Hematopoietic multipotent progenitor cell treated with erythropoietin and hydrocortisone succinate and interleukin-3 and kit ligand, for 17 days (in vitro differentiated cells): ENCODE measurements around the gene TRANK1.
A peak's percentile ranks its signal among the peaks of the same experiment; 100 is the strongest.
"Not testable (repeated sequence)": the region's sequence is repeated elsewhere in the genome, so short reads cannot be mapped to it uniquely, and the experiment has no call there.

Experiments
- DNase-seq: peaks from one replicate; pipeline ENCODE4 v3.0.0-alpha.2; 2015; ENCODE audit warnings: low spot score

Gene TRANK1

GRCh38 chr3:36944641-36945270, at the start of gene TRANK1:
Gene TRANK1, minus strand, starts transcription at chr3:36945054. Its CDS starts 245 bp downstream, at chr3:36944809.
- DNase-seq: peak; percentile 90

DNA sequence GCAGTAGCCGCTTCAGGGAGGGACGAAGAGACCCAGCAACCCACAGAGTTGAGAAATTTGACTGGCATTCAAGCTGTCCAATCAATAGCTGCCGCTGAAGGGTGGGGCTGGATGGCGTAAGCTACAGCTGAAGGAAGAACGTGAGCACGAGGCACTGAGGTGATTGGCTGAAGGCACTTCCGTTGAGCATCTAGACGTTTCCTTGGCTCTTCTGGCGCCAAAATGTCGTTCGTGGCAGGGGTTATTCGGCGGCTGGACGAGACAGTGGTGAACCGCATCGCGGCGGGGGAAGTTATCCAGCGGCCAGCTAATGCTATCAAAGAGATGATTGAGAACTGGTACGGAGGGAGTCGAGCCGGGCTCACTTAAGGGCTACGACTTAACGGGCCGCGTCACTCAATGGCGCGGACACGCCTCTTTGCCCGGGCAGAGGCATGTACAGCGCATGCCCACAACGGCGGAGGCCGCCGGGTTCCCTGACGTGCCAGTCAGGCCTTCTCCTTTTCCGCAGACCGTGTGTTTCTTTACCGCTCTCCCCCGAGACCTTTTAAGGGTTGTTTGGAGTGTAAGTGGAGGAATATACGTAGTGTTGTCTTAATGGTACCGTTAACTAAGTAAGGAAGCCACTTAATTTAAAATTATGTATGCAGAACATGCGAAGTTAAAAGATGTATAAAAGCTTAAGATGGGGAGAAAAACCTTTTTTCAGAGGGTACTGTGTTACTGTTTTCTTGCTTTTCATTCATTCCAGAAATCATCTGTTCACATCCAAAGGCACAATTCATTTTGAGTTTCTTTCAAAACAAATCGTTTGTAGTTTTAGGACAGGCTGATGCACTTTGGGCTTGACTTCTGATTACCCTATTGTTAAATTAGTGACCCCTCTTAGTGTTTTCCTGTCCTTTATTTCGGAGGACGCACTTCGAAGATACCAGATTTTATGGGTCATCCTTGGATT, 48.8 kb upstream of the TRANK1 start, which contains the start of gene MLH1:
TSS of gene MLH1 (plus strand) at position 193 of the 958 bp plus-strand sequence. CDS start at position 223, 30 bp downstream.
- peak; percentile 100 for DNase-seq

DNA sequence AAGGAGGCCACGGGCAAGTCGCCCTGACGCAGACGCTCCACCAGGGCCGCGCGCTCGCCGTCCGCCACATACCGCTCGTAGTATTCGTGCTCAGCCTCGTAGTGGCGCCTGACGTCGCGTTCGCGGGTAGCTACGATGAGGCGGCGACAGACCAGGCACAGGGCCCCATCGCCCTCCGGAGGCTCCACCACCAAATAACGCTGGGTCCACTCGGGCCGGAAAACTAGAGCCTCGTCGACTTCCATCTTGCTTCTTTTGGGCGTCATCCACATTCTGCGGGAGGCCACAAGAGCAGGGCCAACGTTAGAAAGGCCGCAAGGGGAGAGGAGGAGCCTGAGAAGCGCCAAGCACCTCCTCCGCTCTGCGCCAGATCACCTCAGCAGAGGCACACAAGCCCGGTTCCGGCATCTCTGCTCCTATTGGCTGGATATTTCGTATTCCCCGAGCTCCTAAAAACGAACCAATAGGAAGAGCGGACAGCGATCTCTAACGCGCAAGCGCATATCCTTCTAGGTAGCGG, 48.0 kb upstream of the TRANK1 start, which contains the start of gene EPM2AIP1:
TSS of gene EPM2AIP1 (minus strand) at position 326 of the 520 bp plus-strand sequence. CDS start at position 272, 54 bp downstream.
- DNase-seq: no peak

GRCh38 chr3:36991923-36992805, 47.3 kb upstream of the TRANK1 start:
- DNase-seq: peak; percentile 76

GRCh38 chr3:36991147-36991546, 46.3 kb upstream of the TRANK1 start:
- peak; percentile 51 for DNase-seq

DNA sequence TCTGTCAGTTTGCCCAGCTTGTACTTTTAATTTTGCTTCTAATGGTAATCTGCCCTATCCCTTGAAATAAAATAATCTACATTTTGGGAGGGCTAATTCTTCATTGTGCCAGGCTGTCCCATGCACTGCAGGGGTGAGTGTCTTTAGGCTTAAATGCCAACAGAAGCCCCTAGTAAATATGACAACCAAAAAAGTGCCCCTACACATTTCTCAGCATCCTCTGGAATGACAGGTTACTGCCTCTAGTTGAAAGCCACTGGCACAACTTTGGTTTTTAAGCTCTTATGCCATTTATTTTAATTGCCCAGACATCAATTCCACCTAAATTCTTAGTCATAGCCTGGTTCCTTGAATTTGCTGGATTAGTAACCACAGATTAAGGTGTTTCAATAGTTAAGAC, 44.7 kb upstream of the TRANK1 start:
- peak; percentile 30 for DNase-seq

DNA sequence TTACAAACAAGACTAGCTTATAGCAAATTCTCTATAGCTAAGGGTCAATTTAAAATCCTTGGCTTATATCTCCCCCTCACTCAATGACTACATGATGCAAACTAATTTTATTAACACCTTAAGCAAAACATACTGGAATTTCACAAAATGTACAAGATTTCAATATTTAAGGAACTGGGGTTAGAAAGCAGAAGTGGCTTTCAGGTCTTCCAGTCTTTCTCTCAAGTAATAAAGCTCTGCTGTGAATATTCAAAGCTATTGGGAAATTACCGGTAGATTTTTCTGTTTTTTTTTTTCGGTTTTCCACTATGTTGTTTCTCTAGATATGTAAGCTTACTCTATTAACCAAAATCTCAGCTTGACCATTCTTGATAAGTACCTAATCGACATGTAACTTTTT, 44.2 kb upstream of the TRANK1 start:
- DNase-seq: no peak

DNA sequence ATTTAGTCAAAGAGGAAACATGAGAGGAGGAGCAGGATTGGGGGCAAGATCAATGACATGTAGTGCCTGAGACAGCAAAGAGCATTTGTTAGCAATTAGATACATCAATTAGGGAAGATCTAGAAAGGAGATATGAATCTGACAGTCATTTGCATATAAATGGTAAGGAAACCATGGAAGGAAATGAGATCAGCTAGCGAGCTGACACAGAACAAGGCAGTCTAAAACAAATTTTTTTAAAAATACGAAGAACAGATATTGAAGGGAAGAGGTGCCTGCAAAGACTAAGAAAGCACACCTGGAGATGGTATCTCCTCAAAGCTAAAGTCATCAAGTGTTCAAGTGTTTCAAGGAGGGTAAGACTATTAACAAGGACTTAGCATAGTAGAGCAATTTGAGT, 43.5 kb upstream of the TRANK1 start:
- no peak for DNase-seq

- no peak for DNase-seq
Measured at GRCh38 chr3:36981006-36981405, 36.2 kb upstream of the TRANK1 start.

DNA sequence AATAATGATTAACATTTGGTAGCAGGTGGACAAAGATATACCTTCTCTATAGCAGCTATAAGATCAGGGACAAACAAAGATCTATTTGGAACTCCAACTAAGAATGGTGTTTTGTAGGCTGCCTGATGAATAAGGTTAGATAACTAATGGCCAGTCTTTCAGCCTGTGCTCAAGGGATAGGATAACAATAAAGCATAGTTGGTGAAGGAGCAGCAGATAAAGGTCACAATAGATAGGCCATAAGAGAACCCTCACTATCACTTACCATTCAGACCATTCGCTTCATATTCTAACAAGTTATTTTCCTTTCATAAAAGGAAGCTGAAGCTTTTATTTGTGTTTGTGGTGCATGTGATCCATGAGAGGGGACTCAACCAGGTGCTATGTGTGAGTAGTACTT, 28.3 kb upstream of the TRANK1 start:
- DNase-seq: no peak

- no peak for DNase-seq
Measured at GRCh38 chr3:36972163-36972562, 27.3 kb upstream of the TRANK1 start.

- DNase-seq: peak; percentile 97
Measured at GRCh38 chr3:36969540-36970432, 24.9 kb upstream of the TRANK1 start.

DNA sequence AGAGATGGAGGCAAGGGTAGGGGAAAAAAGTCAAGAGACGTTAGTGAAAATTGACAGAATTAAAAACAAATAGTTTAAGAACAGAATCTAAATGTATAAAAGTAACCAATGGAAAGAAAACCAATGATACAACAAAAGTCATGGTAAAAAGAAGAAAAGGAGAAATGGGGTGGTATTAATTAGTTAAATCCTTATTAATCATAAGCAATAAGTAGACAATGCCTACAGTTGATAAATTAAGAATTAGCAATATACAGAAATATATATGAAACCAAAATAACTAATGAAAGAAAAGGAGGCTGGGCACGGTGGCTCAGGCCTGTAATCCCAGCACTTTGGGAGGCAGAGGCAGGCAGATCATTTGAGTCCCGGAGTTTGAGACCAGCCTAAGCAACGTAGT, 24.2 kb upstream of the TRANK1 start:
- no peak for DNase-seq

DNA sequence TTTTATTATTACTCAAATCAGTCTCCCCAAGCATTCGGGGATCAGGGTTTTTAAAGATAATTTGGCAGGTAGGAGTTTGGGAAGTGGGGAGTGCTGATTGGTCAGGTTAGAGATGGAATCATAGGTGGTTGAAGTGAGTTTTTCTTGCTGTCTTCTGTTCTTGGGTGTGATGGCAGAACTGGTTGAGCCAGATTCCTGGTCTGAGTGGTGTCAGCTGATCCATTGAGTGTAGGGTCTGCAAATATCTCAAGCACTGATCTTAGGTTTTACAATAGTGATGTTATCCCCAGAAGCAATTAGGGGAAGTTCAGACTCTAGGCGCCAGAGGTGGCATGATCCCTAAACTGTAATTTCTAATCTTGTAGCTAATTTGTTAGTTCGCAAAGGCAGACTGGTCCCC, 20.6 kb upstream of the TRANK1 start:
- DNase-seq: no peak

GRCh38 chr3:36964817-36965216, 20.0 kb upstream of the TRANK1 start:
- DNase-seq: no peak

DNA sequence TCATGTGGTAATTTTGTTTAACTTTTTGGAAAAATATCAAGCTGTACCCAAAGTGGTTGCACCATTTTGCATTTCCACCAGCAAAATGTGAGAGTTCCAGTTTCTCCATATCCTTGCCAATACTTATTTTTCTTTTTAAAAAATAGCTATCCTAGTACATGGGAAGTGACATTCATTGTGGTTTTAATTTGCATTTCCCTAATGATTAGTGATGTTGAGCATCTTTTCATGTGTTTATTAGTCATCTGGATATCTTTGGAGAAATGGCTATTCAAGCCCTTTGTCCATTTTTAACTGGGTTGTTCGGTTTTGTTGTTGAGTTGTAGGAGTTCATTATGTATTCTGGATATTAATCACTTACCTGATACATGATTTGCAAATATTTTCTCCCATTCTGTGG, 19.5 kb upstream of the TRANK1 start:
- DNase-seq: no peak

DNA sequence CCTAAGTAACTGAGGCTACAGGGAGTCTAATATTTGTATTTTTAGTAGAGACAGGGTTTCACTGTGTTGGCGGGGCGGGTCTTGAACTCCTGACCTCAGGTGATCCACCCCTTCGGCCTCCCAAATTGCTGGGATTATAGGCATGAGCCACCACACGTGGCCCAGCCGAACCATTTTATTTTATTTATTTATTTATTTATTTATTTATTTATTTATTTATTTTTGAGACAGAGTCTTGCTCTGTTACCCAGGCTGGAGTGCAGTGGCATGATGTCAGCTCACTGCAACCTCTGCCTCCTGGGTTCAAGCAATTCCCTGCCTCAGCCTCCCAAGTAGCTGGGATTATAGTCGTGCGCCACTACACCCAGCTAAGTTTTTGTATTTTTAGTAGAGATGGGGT, 18.2 kb upstream of the TRANK1 start:
- not testable (repeated sequence) for DNase-seq

DNA sequence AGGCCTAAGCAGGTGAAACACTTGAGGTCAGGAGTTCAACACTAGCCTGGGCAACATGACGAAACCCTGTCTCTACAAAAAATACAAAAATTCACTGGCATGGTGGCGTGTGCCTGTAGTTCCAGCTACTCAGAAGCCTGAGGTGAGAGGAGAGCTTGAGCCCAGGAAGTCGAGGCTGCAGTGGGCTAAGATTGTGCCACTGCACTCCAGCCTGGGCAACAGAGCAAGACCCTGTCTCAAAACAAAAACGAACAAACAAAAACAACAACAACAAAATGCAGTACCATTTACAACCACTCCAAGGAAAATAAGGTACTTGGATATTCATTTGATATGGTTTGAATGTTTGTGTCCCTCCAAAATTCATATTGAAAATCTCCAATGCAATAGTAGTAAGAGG, 15.6 kb upstream of the TRANK1 start:
- DNase-seq: no peak

DNA sequence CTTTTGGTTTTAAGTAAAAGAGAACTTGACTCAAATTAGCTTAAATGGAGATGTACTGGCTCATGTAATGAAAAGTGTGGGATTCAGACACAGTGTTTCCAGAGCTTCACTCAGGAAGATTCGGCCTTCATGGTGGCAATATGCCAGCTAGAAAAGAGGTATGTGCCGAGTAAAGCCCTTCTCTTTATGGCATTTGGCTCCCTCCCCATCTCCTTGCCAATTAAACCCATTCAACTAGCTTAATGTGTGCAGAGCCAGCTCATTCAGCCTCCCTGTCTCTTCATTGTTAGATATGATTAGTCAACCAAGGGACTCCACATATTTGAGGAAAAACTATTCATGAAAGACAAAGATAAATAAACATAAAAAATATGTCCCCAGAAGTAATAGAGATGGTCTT, 15.0 kb upstream of the TRANK1 start:
- no peak for DNase-seq

DNA sequence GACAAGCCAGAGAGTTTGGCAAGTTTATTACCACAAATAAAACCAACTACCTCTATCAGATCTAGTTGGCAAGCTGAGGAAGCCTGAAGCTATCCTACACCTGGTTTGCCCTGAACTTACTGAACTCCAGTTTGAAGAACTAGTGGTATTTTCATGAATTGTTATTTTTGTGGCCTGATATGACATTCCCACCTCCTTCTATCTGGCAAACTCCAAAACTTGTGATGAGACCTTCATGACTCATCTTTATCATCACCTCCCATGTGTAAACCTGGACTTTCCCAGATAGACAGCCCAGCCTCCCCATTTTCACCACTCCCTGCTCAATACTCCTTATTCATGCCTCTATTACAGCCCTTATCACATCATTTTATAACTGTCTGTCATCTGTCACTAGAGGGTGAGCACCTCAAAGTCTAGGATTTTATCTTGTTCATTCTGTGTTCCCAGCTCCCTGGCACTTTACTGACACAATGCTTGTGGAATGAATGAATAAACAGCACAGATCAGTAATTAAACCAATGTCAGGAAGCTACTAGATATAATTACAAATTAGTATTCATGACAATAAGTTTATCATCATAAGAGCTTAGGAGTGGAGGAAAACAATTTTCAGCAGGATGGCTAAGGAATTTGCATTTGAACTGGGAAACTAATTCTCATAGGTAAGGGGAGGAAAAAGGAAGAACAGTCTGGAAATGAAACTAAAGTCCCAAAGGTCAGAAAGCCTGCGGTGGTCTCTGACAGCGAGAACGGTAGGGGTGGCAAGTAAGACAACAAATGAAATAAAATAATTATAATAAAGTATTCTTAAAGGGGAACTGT, 13.2 kb upstream of the TRANK1 start:
- DNase-seq: peak; percentile 92
